Ecto neural progenitor cell (in vitro differentiated cells): ENCODE data around the gene SLC5A3.

Experiments used
- DNase-seq: peaks from one replicate; pipeline ENCODE4 v3.0.0-alpha.2; 2018; ENCODE audit warnings: low spot score

Gene SLC5A3

DNA sequence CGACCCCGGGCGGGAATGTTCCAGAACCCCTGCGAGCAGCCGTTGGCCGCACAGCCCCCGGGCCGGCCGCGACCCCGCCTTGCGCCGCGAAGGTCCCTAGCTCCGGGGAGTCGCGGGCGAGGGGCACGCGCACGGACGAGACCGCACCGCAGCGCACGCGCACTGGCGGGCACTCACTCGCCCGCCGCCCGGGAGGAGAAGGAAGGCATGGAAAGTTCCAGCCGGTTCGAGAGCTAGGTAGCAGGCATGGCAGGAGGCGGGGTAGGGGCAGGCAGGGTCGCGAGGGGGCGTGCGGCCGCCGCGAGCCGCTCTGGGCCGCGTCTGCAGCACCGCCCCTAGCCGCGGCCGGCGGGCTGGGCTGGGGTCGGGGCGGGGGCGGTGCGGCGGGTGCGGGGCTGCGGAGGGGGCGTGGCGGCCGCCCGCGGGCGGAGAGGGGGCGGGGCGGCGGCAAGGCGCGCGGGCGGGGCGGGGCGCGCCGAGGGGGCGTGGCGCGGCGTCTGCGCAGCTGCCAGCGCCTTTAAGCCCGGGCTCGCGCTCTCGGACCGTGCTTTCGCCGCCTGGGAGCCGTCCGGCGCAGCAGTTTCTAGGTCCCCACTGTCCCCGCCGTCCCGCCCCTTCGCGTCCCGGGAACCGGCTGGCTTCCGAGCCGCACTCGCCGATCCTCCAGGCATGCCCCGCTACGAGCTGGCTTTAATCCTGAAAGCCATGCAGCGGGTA, at the start of gene SLC5A3, which contains the start of gene MRPS6:
TSS of gene SLC5A3 (plus strand) at position 547 of the 717 bp plus-strand sequence. CDS start 21,621 bp downstream, outside the sequence.
TSS of gene MRPS6 (plus strand) at position 547 of the 717 bp plus-strand sequence. CDS start at position 670, 123 bp downstream.
- DNase-seq = peak; percentile 93

DNA sequence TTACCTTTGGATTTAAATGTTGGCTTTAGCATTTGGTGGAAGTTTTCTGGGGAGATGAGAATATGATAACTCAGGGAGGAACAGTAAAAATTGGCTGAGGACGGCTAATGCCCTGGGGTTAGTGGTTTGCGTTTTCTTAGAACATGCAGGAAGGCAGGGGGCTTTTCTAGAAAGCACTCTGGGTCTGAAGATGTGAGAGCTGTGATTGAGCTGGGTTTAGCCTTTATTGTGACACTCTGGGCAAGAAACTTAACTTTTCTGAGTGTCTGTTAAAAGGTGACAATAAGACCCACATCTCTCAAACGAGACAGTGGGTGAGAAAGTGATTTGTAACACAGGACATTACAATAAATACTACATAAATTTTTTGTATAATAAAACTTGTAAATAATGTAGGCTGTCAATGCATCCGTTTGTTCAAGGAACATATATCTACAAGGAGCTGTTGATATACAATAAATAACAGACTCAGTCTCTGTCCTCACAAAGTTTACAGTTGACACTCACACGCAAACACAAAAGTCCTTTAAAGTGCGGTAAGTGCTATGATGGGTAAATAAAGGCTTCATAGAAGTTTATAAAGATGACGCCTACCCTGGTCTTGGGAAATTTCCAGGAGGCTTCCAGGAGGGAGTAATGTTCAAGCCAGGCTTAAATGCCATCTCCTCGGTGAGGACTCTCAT, 49.5 kb upstream of the SLC5A3 start:
- no peak for DNase-seq

- no peak for DNase-seq
These were observed 49.0 kb upstream of the SLC5A3 start for GRCh38 chr21:34024374-34024693.

- DNase-seq = no peak
These were observed 45.5 kb upstream of the SLC5A3 start for GRCh38 chr21:34027721-34028461.

GRCh38 chr21:34029743-34030528, 43.4 kb upstream of the SLC5A3 start:
- peak; percentile 64 for DNase-seq

DNA sequence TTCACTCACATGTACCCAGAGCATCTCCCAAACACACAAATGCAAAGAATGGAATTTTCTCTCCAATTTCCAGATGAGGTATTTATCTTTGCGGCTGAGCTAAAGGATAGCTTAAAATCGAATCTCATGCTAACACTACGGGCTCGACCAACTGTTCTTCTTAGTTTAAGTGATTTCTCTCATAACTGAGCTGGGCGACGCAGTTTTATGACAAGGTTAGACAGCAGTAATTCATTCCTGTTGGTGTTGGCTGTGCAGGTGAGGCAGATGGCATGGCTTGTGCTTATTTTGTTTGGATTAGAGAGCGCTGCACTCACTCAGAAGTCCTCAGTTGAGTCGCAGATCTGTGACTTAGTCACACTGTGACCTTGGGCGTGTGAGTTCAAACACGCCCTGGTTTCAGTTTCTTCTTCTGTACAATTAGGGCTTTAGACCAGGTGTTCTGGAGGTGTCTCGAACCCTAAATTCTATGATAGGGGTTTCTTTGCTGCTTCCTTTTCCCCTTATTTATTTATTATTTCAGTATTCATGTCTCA, 41.5 kb upstream of the SLC5A3 start:
- DNase-seq = no peak

DNA sequence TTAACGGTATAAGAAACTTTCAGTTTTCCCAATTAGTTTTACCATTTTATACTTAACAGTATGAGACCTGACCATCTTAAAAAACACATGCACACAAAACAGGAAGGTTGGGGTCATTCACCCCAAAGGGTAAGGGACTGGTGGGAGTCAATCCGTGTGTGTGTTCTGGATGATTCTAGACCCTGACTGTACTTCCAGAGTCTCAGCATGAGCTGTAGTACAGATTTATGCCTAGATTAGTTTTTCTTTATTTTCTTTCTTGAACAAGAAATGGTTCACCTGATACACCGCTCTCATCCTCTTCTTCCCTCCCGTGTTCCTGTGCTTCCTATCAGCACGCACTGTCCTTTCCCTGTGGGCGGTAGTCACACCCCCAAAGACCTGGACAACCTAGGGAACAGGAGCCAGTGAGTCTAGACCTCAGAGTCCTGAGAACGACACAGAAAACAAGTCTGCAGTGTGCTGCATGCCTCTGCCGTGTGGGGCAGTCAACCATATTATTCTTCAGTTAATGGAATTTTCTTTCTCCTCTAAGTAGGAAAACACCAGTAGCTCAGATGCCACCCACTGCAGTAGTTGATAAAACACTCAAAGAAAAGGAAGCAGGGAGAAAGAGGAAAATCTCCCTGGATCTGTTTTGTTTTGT, 38.9 kb upstream of the SLC5A3 start:
- DNase-seq = no peak

DNA sequence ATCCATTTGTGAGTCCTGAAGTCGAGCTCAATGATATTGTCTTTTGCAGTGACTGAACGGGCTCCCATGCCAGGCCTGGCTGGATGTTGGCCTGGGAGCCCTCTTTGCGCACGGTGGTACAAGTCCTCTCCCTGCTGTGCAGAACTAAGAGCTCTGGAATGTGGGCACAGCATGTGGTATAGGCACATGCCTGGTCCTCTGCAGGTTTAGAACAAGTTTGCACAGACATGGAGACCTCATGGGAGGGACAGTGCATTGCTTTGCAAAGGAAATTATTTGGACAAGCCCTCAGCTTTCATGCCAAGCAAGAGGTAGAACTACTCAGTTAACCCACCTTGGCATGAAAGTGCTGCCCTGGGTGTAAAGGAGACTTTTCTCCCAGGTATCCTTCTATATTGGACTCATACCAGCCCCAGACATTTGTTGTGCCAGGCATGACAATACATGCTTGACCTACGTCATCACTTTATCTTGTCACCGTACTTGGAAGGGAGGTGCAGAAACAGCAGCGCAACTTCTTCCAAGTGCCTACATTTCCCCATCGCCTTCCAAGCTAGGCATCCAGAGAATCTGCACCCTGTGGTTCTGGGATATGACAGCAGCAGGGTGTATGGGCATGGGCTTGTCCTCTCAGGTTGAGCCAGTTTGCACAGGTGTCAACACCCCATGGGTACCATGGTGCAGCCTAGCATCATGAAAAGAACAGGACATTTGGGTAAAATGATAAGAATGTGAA, 37.6 kb upstream of the SLC5A3 start:
- no peak for DNase-seq

DNA sequence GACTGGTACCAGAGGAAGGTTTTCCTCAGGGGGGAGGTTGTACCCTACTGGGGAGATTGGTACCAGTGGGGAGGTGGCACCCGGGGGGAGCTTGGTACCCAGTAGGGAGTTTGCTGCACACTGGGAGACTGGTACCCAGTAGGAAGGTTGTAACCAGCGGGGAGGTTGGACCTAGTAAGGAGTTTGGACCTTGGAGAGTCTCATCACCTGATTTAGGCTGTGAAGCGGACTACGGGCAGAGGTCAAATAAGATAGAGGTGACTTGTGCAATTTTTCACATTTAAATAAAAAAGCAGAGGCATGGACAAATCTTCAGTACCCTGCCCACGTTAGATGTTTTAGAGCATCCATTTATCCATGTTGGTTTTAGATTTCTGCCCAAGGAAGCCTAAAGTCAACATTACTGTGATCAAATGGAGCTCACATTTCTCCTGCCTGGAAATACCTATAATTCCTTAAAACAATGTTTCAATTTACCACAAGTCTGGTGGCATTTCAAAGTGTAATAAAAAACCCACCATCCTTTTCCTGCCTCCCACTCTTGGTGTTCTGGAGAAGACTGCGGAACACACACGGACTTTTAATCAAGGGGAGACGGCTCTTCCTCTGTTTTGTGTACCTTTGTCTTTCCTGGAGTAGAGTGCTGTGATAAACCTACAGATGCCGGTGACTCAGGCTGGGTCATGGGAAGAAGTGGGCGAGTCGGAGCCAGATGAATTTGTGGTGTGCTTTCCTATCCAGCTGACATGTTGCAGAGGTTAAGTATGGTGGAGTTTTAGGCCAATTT, 36.2 kb upstream of the SLC5A3 start:
- DNase-seq = no peak

DNA sequence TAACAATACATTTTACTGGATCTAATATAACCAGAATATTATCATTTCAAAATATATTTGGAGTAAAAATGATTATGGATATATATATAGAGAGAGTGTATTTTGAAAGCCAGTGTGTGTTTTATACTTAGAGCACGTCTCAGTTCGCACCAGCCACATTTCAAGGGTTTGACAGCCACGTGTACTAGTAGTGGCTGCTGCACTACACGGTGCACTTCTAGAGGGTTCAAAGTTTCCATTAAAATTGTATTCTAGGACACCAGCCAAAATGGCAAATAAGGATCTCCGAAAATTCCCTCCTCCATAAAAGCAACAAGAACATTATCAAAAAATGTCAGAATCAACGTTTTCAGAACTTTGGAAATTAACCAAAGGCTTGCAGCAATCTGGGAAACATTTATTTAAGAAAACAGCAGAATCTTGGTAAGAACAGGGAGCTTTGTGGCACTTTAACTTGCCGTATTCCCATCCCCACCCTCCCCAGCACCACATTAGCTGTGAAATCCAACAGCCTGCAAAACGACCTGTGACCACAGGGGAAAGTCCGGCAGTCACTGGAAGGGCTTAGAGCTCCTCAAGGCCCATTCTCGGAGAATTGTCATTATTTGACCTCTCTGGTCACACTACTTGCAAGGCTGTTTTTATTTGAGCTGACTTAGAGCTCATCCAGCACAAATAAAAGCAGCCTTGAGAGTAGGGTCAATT, 33.5 kb upstream of the SLC5A3 start:
- no peak for DNase-seq

DNA sequence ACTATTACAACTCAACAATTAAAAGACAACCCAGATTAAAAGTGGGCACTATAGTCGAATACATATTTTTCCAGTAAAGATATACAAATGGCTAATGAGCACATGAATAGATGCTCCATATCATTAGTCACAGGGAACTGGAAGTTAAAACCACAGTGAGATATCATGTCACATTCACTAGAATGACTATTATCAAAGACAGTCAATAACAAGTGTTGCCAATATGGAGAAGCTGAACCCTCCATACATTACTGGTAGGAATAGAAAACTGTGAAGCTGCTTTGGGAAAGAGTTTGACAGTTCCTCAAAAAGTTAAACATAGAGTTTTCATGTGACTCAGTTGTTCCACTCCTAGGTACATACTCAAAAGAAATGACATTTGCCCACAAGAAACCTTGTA, 30.6 kb upstream of the SLC5A3 start:
- no peak for DNase-seq

DNA sequence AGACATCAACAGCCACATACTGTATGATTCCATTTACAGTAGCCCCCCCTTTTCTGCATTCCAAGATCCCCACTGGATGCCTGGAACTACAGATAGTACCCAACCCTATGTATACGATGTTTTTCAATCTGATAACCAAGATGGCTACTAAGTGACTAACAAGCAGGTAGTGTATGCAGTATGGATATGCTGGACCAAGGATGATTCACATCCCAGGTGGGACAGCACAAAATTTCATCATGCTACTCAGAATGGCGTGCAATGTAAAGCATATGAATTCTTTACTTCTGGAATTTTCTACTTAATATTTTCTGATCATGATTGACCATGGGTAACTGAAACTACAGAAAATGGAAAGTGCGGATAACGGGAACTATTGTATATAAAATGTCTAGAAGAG, 30.0 kb upstream of the SLC5A3 start:
- no peak for DNase-seq

DNA sequence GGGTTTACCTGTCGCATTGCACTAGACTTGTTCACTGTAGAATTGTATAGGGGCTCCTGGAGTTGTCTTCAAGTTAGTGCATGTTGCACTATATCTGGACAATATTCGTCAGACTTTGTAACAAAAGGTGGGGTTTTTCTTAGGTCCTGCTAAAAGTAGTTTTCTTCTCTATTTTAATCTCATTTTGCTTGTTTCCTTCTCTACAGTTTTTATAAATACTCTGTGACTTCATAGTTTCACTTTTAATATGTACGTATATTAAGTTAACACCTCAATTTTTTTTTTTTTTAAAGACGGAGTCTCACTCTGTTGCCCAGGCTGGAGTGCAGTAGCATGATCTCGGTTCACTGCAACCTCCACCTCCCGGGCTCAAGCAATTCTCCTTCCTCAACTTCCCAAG, 26.5 kb upstream of the SLC5A3 start:
- DNase-seq = no peak

DNA sequence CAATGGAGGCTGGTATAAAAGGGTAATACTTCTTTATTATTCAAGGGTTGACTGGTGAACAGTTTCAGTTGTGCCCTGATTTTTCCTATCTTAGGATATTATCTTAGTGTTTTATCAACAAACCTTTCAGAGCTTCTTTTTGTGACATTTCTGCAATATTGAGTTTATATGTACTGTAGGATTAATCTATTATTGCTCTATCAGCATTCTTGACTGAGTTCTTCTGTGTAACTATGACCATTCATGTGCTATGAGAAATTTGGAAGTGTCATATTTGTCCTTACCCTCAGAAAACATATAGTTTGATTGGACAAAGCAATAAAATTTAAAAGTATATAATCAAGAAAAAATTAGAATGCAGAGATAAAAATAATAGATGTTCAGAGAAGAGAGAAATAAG, 25.5 kb upstream of the SLC5A3 start:
- no peak for DNase-seq

DNA sequence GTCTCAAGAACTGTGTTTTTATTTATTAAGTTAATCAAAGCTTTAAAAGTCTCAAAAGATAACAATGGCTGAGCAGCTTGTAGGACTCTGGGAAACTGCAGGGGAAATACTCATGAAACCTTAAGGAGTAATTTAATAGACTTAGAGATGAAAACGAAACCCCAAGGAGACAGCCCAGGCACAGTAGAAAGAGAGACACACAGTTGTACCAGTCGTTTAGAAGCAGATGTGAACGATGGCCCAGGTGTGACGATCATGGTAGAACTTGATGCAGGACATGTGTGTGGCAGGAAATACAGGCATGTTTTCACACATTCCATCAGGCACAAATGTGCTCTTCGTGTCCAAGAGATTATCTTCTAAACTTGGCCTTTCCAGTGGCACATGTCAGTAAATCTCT, 21.2 kb upstream of the SLC5A3 start:
- DNase-seq = no peak

DNA sequence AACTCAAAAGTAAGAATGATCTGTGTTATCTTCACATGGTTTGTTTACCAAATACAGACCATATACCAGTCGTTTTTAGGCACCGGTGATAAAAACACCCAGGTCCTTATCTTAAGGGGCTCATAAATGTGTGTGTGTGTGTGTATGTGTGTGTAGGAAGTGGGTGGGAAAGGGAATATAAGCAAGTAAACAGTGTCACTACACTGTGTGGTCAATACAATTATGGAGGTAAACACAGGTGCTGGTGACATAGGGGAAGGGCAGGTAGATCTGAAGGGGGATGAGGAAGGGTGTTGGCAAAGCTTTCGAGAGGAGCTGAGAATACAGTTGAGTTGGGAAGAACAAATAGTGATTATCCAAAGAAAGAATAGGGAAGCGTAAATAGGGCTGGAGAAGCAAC, 19.1 kb upstream of the SLC5A3 start:
- DNase-seq = no peak

DNA sequence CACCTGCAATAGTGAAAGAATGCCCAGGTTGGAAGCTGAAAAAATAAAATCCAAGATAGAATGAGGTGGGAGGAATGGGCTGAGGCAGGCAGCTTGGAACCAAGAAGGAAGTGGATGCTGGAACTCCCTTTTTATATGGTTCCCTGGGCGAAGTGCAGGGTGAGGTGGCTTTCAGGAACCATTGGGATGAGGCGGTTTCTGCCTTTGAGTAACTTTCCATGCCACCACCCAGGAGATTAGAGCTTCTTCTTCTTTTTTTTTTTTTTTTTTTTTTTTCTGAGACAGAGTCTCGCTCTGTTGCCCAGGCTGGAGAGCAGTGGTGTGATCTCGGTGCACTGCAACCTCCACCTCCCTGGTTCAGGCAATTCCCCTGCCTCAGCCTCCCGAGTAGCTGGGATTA, 17.8 kb upstream of the SLC5A3 start:
- no peak for DNase-seq

DNA sequence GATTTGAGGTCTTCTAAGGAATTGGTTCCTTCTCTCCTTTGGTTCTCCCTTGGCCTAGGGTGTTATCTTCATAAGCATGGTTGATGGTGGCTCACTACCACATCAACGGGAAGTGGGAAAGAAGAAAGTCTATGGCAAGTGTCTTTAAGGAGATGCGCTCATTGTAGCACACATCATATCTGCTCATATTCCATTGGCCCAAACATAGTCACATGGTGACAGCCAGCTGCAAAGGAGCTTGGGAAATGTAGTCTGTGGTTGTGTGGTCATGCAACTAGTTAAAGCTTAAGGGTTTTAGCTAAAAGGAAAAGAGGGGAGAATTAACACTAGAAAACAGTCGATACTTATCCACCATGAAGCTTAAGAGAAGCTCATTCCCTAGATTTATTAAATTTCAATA, 11.4 kb upstream of the SLC5A3 start:
- no peak for DNase-seq

DNA sequence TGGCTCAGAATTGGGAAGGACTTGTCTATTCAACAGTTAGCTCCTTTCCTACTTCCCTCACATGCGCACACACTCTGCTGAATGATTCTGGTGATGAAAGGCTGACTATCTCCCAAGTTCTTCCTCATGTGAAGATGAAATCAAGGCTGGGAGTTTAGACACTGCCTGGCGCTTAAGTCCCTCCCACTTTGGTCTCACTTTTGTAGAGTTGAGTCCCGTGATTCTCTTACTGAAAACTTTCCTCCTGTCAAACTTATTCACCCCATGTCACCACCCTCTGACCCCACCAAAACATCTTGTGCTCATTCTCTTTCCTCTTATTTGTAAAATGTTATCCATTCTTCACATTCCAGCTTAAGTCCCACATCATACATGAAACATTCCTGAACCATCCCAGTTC, 8.4 kb upstream of the SLC5A3 start:
- DNase-seq = no peak
